Type B pancreatic cell (in vitro differentiated cells): ENCODE measurements around the gene OR52E5. TPM values are rescaled to one million over a fixed set of nuclear protein-coding genes. Genes with fewer than 3 reads are reported as not detected.

ENCODE experiments used
- DNase-seq: peaks from one replicate; pipeline ENCODE4 v3.0.0; 2021; ENCODE audit warnings: mixed read lengths; ENCODE audit not compliant: unreplicated experiment; ENCODE audit errors: extremely low spot score
- H3K27ac Mint-ChIP-seq: 2 replicates; pipeline ENCODE4 v1.8.0; 2021; ENCODE audit warnings: mild to moderate bottlenecking, mixed read lengths
- H3K27me3 Mint-ChIP-seq: 2 replicates; pipeline ENCODE4 v1.8.0; 2021; ENCODE audit warnings: mixed read lengths
- H3K36me3 Mint-ChIP-seq: 2 replicates; pipeline ENCODE4 v1.8.0; 2021; ENCODE audit warnings: mixed read lengths
- H3K4me1 Mint-ChIP-seq: one replicate; pipeline ENCODE4 v1.8.0; 2021; ENCODE audit warnings: mixed read lengths; ENCODE audit not compliant: unreplicated experiment
- H3K4me3 Mint-ChIP-seq: 2 replicates; pipeline ENCODE4 v1.8.0; 2021; ENCODE audit warnings: mild to moderate bottlenecking, mixed read lengths
- H3K9me3 Mint-ChIP-seq: 2 replicates; pipeline ENCODE4 v1.8.0; 2021; ENCODE audit warnings: mixed read lengths
- CTCF ChIP-seq: fragments of 200-600 bp; sonication (generic); conservative IDR thresholded peaks from 2 replicates; pipeline ENCODE4 v1.5.0; 2021; ENCODE audit warnings: antibody characterized with exemption, mild to moderate bottlenecking
- total RNA-seq: library from RNA; stranded (reverse); gene quantifications from 2 replicates; pipeline ENCODE4 v1.2.1, GENCODE V29; 2021; ENCODE audit warnings: low replicate concordance

The OR52E5 gene
- total RNA-seq, 1 donor from 2014 or later, result not detected

- DNase-seq, result no peak
- Mint-ChIP-seq H3K27me3 (no peaks in the 10 kb centered on the region), H3K9me3 (peaks cover 16% of the 10 kb centered on the region), H3K36me3 (no peaks in the 10 kb centered on the region), H3K27ac (no peak overlapping the region), H3K4me1 (no peaks in the 10 kb centered on the region), H3K4me3 (no peak overlapping the region)
- no peak for TF ChIP-seq CTCF
Measured at GRCh38 chr11:5923794-5924193, 30.8 kb downstream of the OR52E5 start.

- no peak for TF ChIP-seq CTCF
- H3K9me3 Mint-ChIP-seq, result peaks cover 29% of the 10 kb centered on the region
Measured at GRCh38 chr11:5928271-5928670, 35.3 kb downstream of the OR52E5 start.

GRCh38 chr11:5928811-5929210, 35.8 kb downstream of the OR52E5 start:
- H3K36me3 Mint-ChIP-seq, result no peaks in the 10 kb centered on the region
- no peak overlapping the region for H3K27ac Mint-ChIP-seq

More at GRCh38 chr11:5928271-5928670, 35.3 kb downstream of the OR52E5 start:
- Mint-ChIP-seq H3K27ac (no peak overlapping the region), H3K4me1 (no peaks in the 10 kb centered on the region), H3K36me3 (no peaks in the 10 kb centered on the region), H3K27me3 (no peaks in the 10 kb centered on the region), H3K4me3 (no peak overlapping the region)
- DNase-seq, result no peak

GRCh38 chr11:5929571-5930368, 36.8 kb downstream of the OR52E5 start:
- H3K36me3 Mint-ChIP-seq, result no peaks in the 10 kb centered on the region

More at GRCh38 chr11:5928811-5929210, 35.8 kb downstream of the OR52E5 start:
- TF ChIP-seq CTCF, result no peak
- H3K4me1 Mint-ChIP-seq, result no peaks in the 10 kb centered on the region
- no peak overlapping the region for H3K4me3 Mint-ChIP-seq
- no peaks in the 10 kb centered on the region for H3K27me3 Mint-ChIP-seq
- no peak for DNase-seq
- peaks cover 30% of the 10 kb centered on the region for H3K9me3 Mint-ChIP-seq

GRCh38 chr11:5930614-5931013, 37.6 kb downstream of the OR52E5 start:
- H3K27ac Mint-ChIP-seq, result no peak overlapping the region
- H3K4me1 Mint-ChIP-seq, result no peaks in the 10 kb centered on the region
- H3K36me3 Mint-ChIP-seq, result no peaks in the 10 kb centered on the region
- peaks cover 29% of the 10 kb centered on the region for H3K9me3 Mint-ChIP-seq
- no peaks in the 10 kb centered on the region for H3K27me3 Mint-ChIP-seq
- H3K4me3 Mint-ChIP-seq, result no peak overlapping the region
- TF ChIP-seq CTCF, result no peak
- DNase-seq, result no peak

More at GRCh38 chr11:5929571-5930368, 36.8 kb downstream of the OR52E5 start:
- no peak overlapping the region for H3K4me3 Mint-ChIP-seq
- no peak for DNase-seq
- H3K9me3 Mint-ChIP-seq, result peaks cover 30% of the 10 kb centered on the region
- no peak for TF ChIP-seq CTCF
- H3K27ac Mint-ChIP-seq, result no peak overlapping the region
- no peaks in the 10 kb centered on the region for H3K27me3 Mint-ChIP-seq
- no peaks in the 10 kb centered on the region for H3K4me1 Mint-ChIP-seq
